H1 (cell line): ENCODE measurements around the gene UPK2. TPM values are rescaled to one million over a fixed set of nuclear protein-coding genes. Genes with fewer than 3 reads are reported as not detected.

ENCODE experiments used
- ASH2L ChIP-seq: fragments of 200-600, 300-600 bp; sonication (generic); IDR thresholded peaks from one replicate; pipeline ENCODE4 v1.7.1; 2017; ENCODE audit warnings: low read length
- ATF2 ChIP-seq: IDR thresholded peaks from 2 replicates; pipeline ENCODE4 v1.6.1; 2012; ENCODE audit warnings: low read length, inconsistent platforms
- BRCA1 ChIP-seq: IDR thresholded peaks from 2 replicates; pipeline ENCODE4 v1.6.1; 2012; ENCODE audit warnings: low read depth, low read length, improper control_type of control experiment
- CEBPB ChIP-seq: IDR thresholded peaks from 2 replicates; pipeline ENCODE4 v1.6.1; 2012; ENCODE audit warnings: low read depth, low read length
- CTCF ChIP-seq, 3 experiments: IDR thresholded peaks; 1 replicate in 2 of 3; 2 replicates in 1 of 3; pipeline versions ENCODE4 v1.5.1 to v1.6.1; 2011; ENCODE audit warnings: low read length in 3 of 3, mild to moderate bottlenecking in 3 of 3, inconsistent platforms in 2 of 3, low read depth in 1 of 3, moderate library complexity in 1 of 3; ENCODE audit not compliant: insufficient read depth in 1 of 3; ENCODE audit errors: control extremely low read depth in 1 of 3
- E2F6 ChIP-seq: IDR thresholded peaks from 2 replicates; pipeline ENCODE4 v1.6.1; 2012; ENCODE audit warnings: inconsistent platforms
- EGR1 ChIP-seq: IDR thresholded peaks from 2 replicates; pipeline ENCODE4 v1.6.1; 2011; ENCODE audit warnings: low read depth, low read length, borderline replicate concordance
- EP300 ChIP-seq, 2 experiments: IDR thresholded peaks; 1 replicate in 1 of 2; 2 replicates in 1 of 2; pipeline ENCODE4 v1.6.1; 2011 to 2012; ENCODE audit warnings: low read depth in 2 of 2, low read length in 2 of 2, mild to moderate bottlenecking in 2 of 2, borderline replicate concordance in 1 of 2, inconsistent platforms in 1 of 2, moderate library complexity in 1 of 2
- HDAC2 ChIP-seq, 2 experiments: fragments of 300-600 bp in 1 of 2; sonication (generic) in 1 of 2; IDR thresholded peaks; 2 replicates each; pipeline ENCODE4 v1.6.1; 2011 to 2012; ENCODE audit warnings: low read depth in 2 of 2, low read length in 2 of 2, mild to moderate bottlenecking in 2 of 2, moderate library complexity in 2 of 2, borderline replicate concordance in 1 of 2, inconsistent platforms in 1 of 2
- JUND ChIP-seq: IDR thresholded peaks from 2 replicates; pipeline ENCODE4 v1.6.1; 2011; ENCODE audit warnings: mild to moderate bottlenecking, improper control_type of control experiment, low read length
- NANOG ChIP-seq: IDR thresholded peaks from 2 replicates; pipeline ENCODE4 v1.6.1; 2011; ENCODE audit warnings: low read length, low read depth, mild to moderate bottlenecking, inconsistent platforms; ENCODE audit not compliant: insufficient read depth, poor library complexity, severe bottlenecking
- PHF8 ChIP-seq: fragments of 200-600 bp; sonication (generic); conservative IDR thresholded peaks from 2 replicates; pipeline ENCODE4 v1.7.1; 2012; ENCODE audit warnings: low read depth, mild to moderate bottlenecking, inconsistent platforms, low read length, moderate library complexity
- POU5F1 ChIP-seq: IDR thresholded peaks from 2 replicates; pipeline ENCODE4 v1.6.1; 2011; ENCODE audit warnings: low read depth, mild to moderate bottlenecking, low read length, moderate library complexity
- RNF2 ChIP-seq: fragments of 200-900, 300-1000 bp; sonication (generic); IDR thresholded peaks from 2 replicates; pipeline ENCODE4 v1.7.1; 2016; ENCODE audit warnings: borderline replicate concordance, low read depth, mild to moderate bottlenecking, antibody characterized with exemption, low read length; ENCODE audit not compliant: poor library complexity, severe bottlenecking; ENCODE audit errors: missing control alignments
- SIX5 ChIP-seq: IDR thresholded peaks from 2 replicates; pipeline ENCODE4 v1.6.1; 2011; ENCODE audit warnings: mild to moderate bottlenecking, low read depth, low read length
- SP4 ChIP-seq: IDR thresholded peaks from 2 replicates; pipeline ENCODE4 v1.6.1; 2012; ENCODE audit warnings: low read length, inconsistent platforms
- TAF7 ChIP-seq: optimal IDR thresholded peaks from 2 replicates; pipeline ENCODE3; 2011; ENCODE audit warnings: low read depth, mild to moderate bottlenecking, inconsistent platforms, low read length, moderate library complexity, borderline replicate concordance
- TBP ChIP-seq: IDR thresholded peaks from 2 replicates; pipeline ENCODE4 v1.6.1; 2011; ENCODE audit warnings: low read depth, low read length, improper control_type of control experiment
- polyA plus RNA-seq, 7 experiments: library from polyadenylated mRNA; depleted of rRNA in 3 of 7; stranded (reverse) in 5 of 7; unstranded in 2 of 7; fragments of >200 nt in 5 of 7; fragments of 200-250 nt in 2 of 7; gene quantifications; 1 replicate in 5 of 7; 2 replicates in 1 of 7; 4 replicates in 1 of 7; pipeline versions ENCODE4 v1.2.1 to v1.2.3, GENCODE V29; 2011 to 2013; ENCODE audit warnings: missing spikeins in 2 of 7, mixed read lengths in 2 of 7
- total RNA-seq: library from RNA; stranded (reverse); fragmentation: NEBNext Ultra II Directional; extraction: Animal tissue kit (Norgen Biotek cat#: 25700); gene quantifications from 2 replicates; pipeline ENCODE4 v1.2.1, GENCODE V29; 2021

The UPK2 gene
- total and polyA plus RNA-seq, 2 of the 8 experiments (the other 6 are each of a cell fraction or from before 2014, with no cell fraction given), result 0.76 TPM; not detected in 1

- peak; percentile 87 for TF ChIP-seq PHF8
- TF ChIP-seq SIX5, result no peak
- TF ChIP-seq TBP, result peak; percentile 43
- TF ChIP-seq SP4, result no peak
- no peak for TF ChIP-seq BRCA1
- no peak for TF ChIP-seq CTCF (IDR thresholded peaks at IDR 0.05; ENCODE audit: control extremely low read depth in 1 of 3, insufficient read depth in 1 of 3, low read depth in 1 of 3, low read length in 3 of 3)
- no peak for TF ChIP-seq NANOG
- TF ChIP-seq POU5F1, result no peak
- TF ChIP-seq JUND, result no peak
- peak; percentile 99 for TF ChIP-seq E2F6
- TF ChIP-seq EP300 (IDR thresholded peaks at IDR 0.05; ENCODE audit: borderline replicate concordance in 1 of 2, low read depth in 2 of 2, low read length in 2 of 2), result no peak
- no peak for TF ChIP-seq EGR1
- peak in 1 of 2 experiments; percentile 24; a peak in 1 of 4 replicates for TF ChIP-seq HDAC2 (IDR thresholded peaks at IDR 0.05; ENCODE audit: borderline replicate concordance in 1 of 2, low read depth in 2 of 2, low read length in 2 of 2)
- TF ChIP-seq CEBPB, result no peak
- TF ChIP-seq ATF2, result peak; percentile 42; the same call in 1 of the 2 replicates
- no peak for TF ChIP-seq TAF7
- TF ChIP-seq ASH2L, result peak; percentile 75
- TF ChIP-seq RNF2, result no peak
Measured at GRCh38 chr11:118997627-118998387, 41.7 kb downstream of the UPK2 start, which contains the start of gene CENATAC (continued).
